GM23248 (cell line): ENCODE results near the gene DOK3. TPM values are rescaled to one million over a fixed set of nuclear protein-coding genes. Genes with fewer than 3 reads are reported as not detected.

Experiments
- DNase-seq: peaks from one replicate; pipeline ENCODE4 v3.0.0-alpha.2; 2015
- H2AFZ ChIP-seq: fragments of 200-600 bp; sonication (generic); 2 replicates; pipeline ENCODE4 v1.6.1; 2016; ENCODE audit warnings: antibody characterized with exemption
- H3F3A ChIP-seq: fragments of 200-600 bp; sonication (generic); 2 replicates; pipeline ENCODE4 v1.6.1; 2016; ENCODE audit warnings: mild to moderate bottlenecking, antibody characterized with exemption, mixed run types; ENCODE audit not compliant: insufficient read depth
- H3K27ac ChIP-seq: fragments of 200-600 bp; sonication (generic); 2 replicates; pipeline ENCODE4 v1.5.1; 2016; ENCODE audit warnings: mild to moderate bottlenecking
- H3K27me3 ChIP-seq: fragments of 200-600 bp; sonication (generic); replicated peaks from 2 replicates; pipeline ENCODE4 v1.6.1; 2016; ENCODE audit warnings: mild to moderate bottlenecking; ENCODE audit not compliant: insufficient read depth
- H3K36me3 ChIP-seq: fragments of 200-600 bp; sonication (generic); 2 replicates; pipeline ENCODE4 v1.6.1; 2016; ENCODE audit warnings: low read depth, mild to moderate bottlenecking
- H3K4me1 ChIP-seq: fragments of 200-600 bp; sonication (generic); 2 replicates; pipeline ENCODE4 v1.6.1; 2016; ENCODE audit warnings: mild to moderate bottlenecking; ENCODE audit not compliant: insufficient read depth
- H3K4me2 ChIP-seq: fragments of 200-600 bp; sonication (generic); one replicate; pipeline ENCODE4 v1.6.1; 2016; ENCODE audit warnings: mild to moderate bottlenecking; ENCODE audit not compliant: unreplicated experiment
- H3K4me3 ChIP-seq: fragments of 200-600 bp; sonication (generic); 2 replicates; pipeline ENCODE4 v1.5.1; 2016; ENCODE audit warnings: mild to moderate bottlenecking
- H3K79me2 ChIP-seq: fragments of 200-600 bp; sonication (generic); 2 replicates; pipeline ENCODE4 v1.6.1; 2016; ENCODE audit warnings: mild to moderate bottlenecking; ENCODE audit not compliant: insufficient read depth
- H3K9ac ChIP-seq: fragments of 200-600 bp; sonication (generic); 2 replicates; pipeline ENCODE4 v1.6.1; 2016; ENCODE audit warnings: mild to moderate bottlenecking
- H3K9me2 ChIP-seq: fragments of 200-600 bp; sonication (generic); 2 replicates; pipeline ENCODE4 v1.6.1; 2016; ENCODE audit warnings: mixed run types, mild to moderate bottlenecking, moderate library complexity; ENCODE audit not compliant: insufficient read depth
- H3K9me3 ChIP-seq: fragments of 200-600 bp; sonication (generic); one replicate; pipeline ENCODE4 v1.6.1; 2017; ENCODE audit warnings: low read depth
- H4K20me1 ChIP-seq: fragments of 200-600 bp; sonication (generic); 2 replicates; pipeline ENCODE4 v1.6.0; 2016; ENCODE audit not compliant: insufficient read depth
- EZH2 ChIP-seq: fragments of 200-600 bp; sonication (generic); IDR thresholded peaks from 2 replicates; pipeline ENCODE4 v1.6.1; 2018; ENCODE audit warnings: antibody characterized with exemption, mild to moderate bottlenecking; ENCODE audit not compliant: insufficient read depth, poor library complexity, severe bottlenecking
- EZH2phosphoT487 ChIP-seq: fragments of 200-600 bp; sonication (generic); IDR thresholded peaks from 2 replicates; pipeline ENCODE4 v1.6.1; 2018; ENCODE audit warnings: antibody characterized with exemption, moderate library complexity, mild to moderate bottlenecking, low read depth; ENCODE audit not compliant: insufficient read depth
- WGBS, 2 experiments: methylation state at CpG; one replicate each; pipeline ENCODE4 v1.1.6; 2015 to 2017; ENCODE audit warnings: low lambda C conversion rate in 2 of 2, low coverage in 1 of 2; ENCODE audit errors: missing lambda C conversion rate in 2 of 2; 5-methylcytosine and 5-hydroxymethylcytosine counted together
- in situ Hi-C: fragments of 300-500 bp; cut with MboI; formaldehyde crosslinking; loops from 2 replicates; pipeline ENCODE4 v1.15.0; 2020
- polyA plus RNA-seq: library from polyadenylated mRNA; unstranded; fragments of >200 nt; fragmentation: Nextera tagmentation; extraction: Ambion mirVana; gene quantifications from 2 replicates; pipeline ENCODE4 v1.2.1, GENCODE V29; 2016
- total RNA-seq: library from RNA; depleted of rRNA; stranded (reverse); fragments of >200 nt; shearing (Covaris generic); gene quantifications from 2 replicates; pipeline ENCODE4 v1.2.3, GENCODE V29; 2014

DOK3 gene
- total and polyA plus RNA-seq, 2 experiments from 2014 or later: 0.76 to 0.97 TPM

- Histone ChIP-seq H3K27me3 (no peaks in the 10 kb centered on the region), H3F3A (peaks cover 28% of the 10 kb centered on the region), H3K27ac (no peak overlapping the region), H3K36me3 (peaks cover 20% of the 10 kb centered on the region), H2AFZ (no peak overlapping the region), H3K4me1 (peaks cover 14% of the 10 kb centered on the region), H3K4me2 (no peak overlapping the region), H4K20me1 (no peaks in the 10 kb centered on the region; the same call in 1 of the 2 replicates), H3K79me2 (peaks cover 55% of the 10 kb centered on the region), H3K9ac (no peak overlapping the region), H3K9me2 (no peaks in the 10 kb centered on the region), H3K9me3 (no peaks in the 10 kb centered on the region), H3K4me3 (no peak overlapping the region)
- TF ChIP-seq EZH2 (no peak), EZH2phosphoT487 (no peak)
- WGBS, 2 experiments: 98% methylated on average over 11 of the region's 11 CpGs
- DNase-seq: no peak
- in situ Hi-C loops: no loop called here
These were observed 44.6 kb downstream of the DOK3 start for GRCh38 chr5:177465044-177465443.

- H3K9ac ChIP-seq: no peak overlapping the region
- no peaks in the 10 kb centered on the region for H3K9me3 ChIP-seq
- 81 to 86% methylated on average over 21 to 27 of the region's 27 CpGs for WGBS, 2 experiments
- peaks cover 29% of the 10 kb centered on the region for H3F3A ChIP-seq
- H4K20me1 ChIP-seq: 0 out of 2 replicates have a peak, but pooled peaks cover 7% of the 10 kb centered on the region
- no peaks in the 10 kb centered on the region for H3K4me1 ChIP-seq
- TF ChIP-seq EZH2phosphoT487 (no peak), EZH2 (no peak)
- in situ Hi-C loops: no loop called here
- H3K4me2 ChIP-seq: no peak overlapping the region
- H2AFZ ChIP-seq: no peak overlapping the region
- H3K27ac ChIP-seq: no peak overlapping the region
- peaks cover 22% of the 10 kb centered on the region for H3K36me3 ChIP-seq
- DNase-seq: no peak
- no peak overlapping the region for H3K4me3 ChIP-seq
- peaks cover 34% of the 10 kb centered on the region for H3K79me2 ChIP-seq
- no peaks in the 10 kb centered on the region for H3K27me3 ChIP-seq
- H3K9me2 ChIP-seq: no peaks in the 10 kb centered on the region
These were observed 47.5 kb downstream of the DOK3 start for GRCh38 chr5:177462021-177462670.

GRCh38 chr5:177459819-177460628, 49.6 kb downstream of the DOK3 start:
- no peak overlapping the region for H3K4me2 ChIP-seq
- H3K9ac ChIP-seq: no peak overlapping the region
- no peak for TF ChIP-seq EZH2
- TF ChIP-seq EZH2phosphoT487: no peak
- H3K9me2 ChIP-seq: no peaks in the 10 kb centered on the region
- DNase-seq: no peak
- no peak overlapping the region for H2AFZ ChIP-seq
- H3K36me3 ChIP-seq: peaks cover 22% of the 10 kb centered on the region
- peaks cover 24% of the 10 kb centered on the region for H3K79me2 ChIP-seq
- no peaks in the 10 kb centered on the region for H3K27me3 ChIP-seq
- H3K4me1 ChIP-seq: 0 out of 2 replicates have a peak, but pooled peaks cover 10% of the 10 kb centered on the region
- no peak overlapping the region for H3K27ac ChIP-seq
- H3K9me3 ChIP-seq: no peaks in the 10 kb centered on the region
- in situ Hi-C loops: loop anchor here (10.0 kb wide), 1 partner anchor 65 kb away; no protein-coding TSS in a partner anchor
- WGBS, 2 experiments: 90 to 96% methylated on average over 25 to 28 of the region's 28 CpGs
- H4K20me1 ChIP-seq: 0 out of 2 replicates have a peak, but pooled peaks cover 13% of the 10 kb centered on the region
- peaks cover 35% of the 10 kb centered on the region for H3F3A ChIP-seq
- H3K4me3 ChIP-seq: no peak overlapping the region

- Histone ChIP-seq H3F3A (peaks cover 35% of the 10 kb centered on the region), H3K4me2 (no peak overlapping the region), H3K79me2 (peaks cover 24% of the 10 kb centered on the region), H3K4me3 (no peak overlapping the region), H3K9ac (no peak overlapping the region), H3K9me3 (no peaks in the 10 kb centered on the region), H3K4me1 (0 out of 2 replicates have a peak, but pooled peaks cover 10% of the 10 kb centered on the region), H2AFZ (no peak overlapping the region), H3K27ac (no peak overlapping the region), H3K27me3 (no peaks in the 10 kb centered on the region), H3K9me2 (no peaks in the 10 kb centered on the region), H4K20me1 (0 out of 2 replicates have a peak, but pooled peaks cover 13% of the 10 kb centered on the region), H3K36me3 (peaks cover 19% of the 10 kb centered on the region)
- 87% methylated on average over 11 of the region's 11 CpGs; no CpG with 5 or more reads in 1 of the 2 experiments for WGBS, 2 experiments
- TF ChIP-seq EZH2 (no peak), EZH2phosphoT487 (no peak)
- in situ Hi-C loops: loop anchor here (10.0 kb wide), 1 partner anchor 65 kb away; no protein-coding TSS in a partner anchor
- DNase-seq: no peak
These were observed 50.3 kb downstream of the DOK3 start for GRCh38 chr5:177459357-177459756.
